ENCODE data around the gene SLC37A4.

- TF ChIP-seq CTCF (optimal IDR thresholded peaks at IDR 0.05 in 1 of 3, IDR thresholded peaks at IDR 0.05 in 1 of 3, conservative IDR thresholded peaks at IDR 0.05 in 1 of 3; ENCODE audit: extremely low read depth in 1 of 3, insufficient read depth in 2 of 3, low read length in 3 of 3) = no peak
- TF ChIP-seq EZH2 (IDR thresholded peaks at IDR 0.05; ENCODE audit: low read length) = no peak
Measured at GRCh38 chr11:119052163-119052814, 21.6 kb upstream of the SLC37A4 start.
